ENCODE data around the gene MTHFS.
"Not testable (repeated sequence)": the region's sequence is repeated elsewhere in the genome, so short reads cannot be mapped to it uniquely, and the experiment has no call there.

The MTHFS gene

GRCh38 chr15:79915776-79916501 lies 19.1 kb upstream of the MTHFS start:
- DNase-seq (ENCODE audit: low read depth): not testable (repeated sequence)

GRCh38 chr15:79914728-79915127 lies 17.9 kb upstream of the MTHFS start:
- DNase-seq (ENCODE audit: low read depth): no peak

GRCh38 chr15:79909556-79910335 lies 12.9 kb upstream of the MTHFS start:
- not testable (repeated sequence) for DNase-seq (ENCODE audit: low read depth)

GRCh38 chr15:79904271-79904670 lies 7.5 kb upstream of the MTHFS start:
- no peak for DNase-seq (ENCODE audit: low read depth)

- DNase-seq (ENCODE audit: low read depth): no peak
Measured at GRCh38 chr15:79903626-79904025, 6.8 kb upstream of the MTHFS start.

GRCh38 chr15:79903144-79903543 lies 6.3 kb upstream of the MTHFS start:
- DNase-seq (ENCODE audit: low read depth): no peak

GRCh38 chr15:79901958-79902357 lies 5.1 kb upstream of the MTHFS start:
- no peak for DNase-seq (ENCODE audit: low read depth)

- DNase-seq (ENCODE audit: low read depth): not testable (repeated sequence)
Measured at GRCh38 chr15:79900818-79901378, 4.1 kb upstream of the MTHFS start.

- DNase-seq (ENCODE audit: low read depth): no peak
Measured at GRCh38 chr15:79900087-79900486, 3.3 kb upstream of the MTHFS start.

GRCh38 chr15:79898786-79899185 lies 2.0 kb upstream of the MTHFS start:
- not testable (repeated sequence) for DNase-seq (ENCODE audit: low read depth)

GRCh38 chr15:79898369-79898768 lies 1.6 kb upstream of the MTHFS start:
- no peak for DNase-seq (ENCODE audit: low read depth)

GRCh38 chr15:79897701-79898113 lies 893 bp upstream of the MTHFS start:
- no peak for DNase-seq (ENCODE audit: low read depth)

- no peak for DNase-seq (ENCODE audit: low read depth)
Measured at GRCh38 chr15:79897380-79897678, 515 bp upstream of the MTHFS start.

GRCh38 chr15:79896131-79896633 lies 632 bp downstream of the MTHFS start:
- DNase-seq (ENCODE audit: low read depth): no peak

GRCh38 chr15:79887054-79887930 lies 9.5 kb downstream of the MTHFS start:
- DNase-seq (ENCODE audit: low read depth): no peak

- DNase-seq (ENCODE audit: low read depth): no peak
Measured at GRCh38 chr15:79886124-79886523, 10.7 kb downstream of the MTHFS start.

GRCh38 chr15:79884204-79884596 lies 12.6 kb downstream of the MTHFS start:
- DNase-seq (ENCODE audit: low read depth): no peak

GRCh38 chr15:79883579-79884203 lies 13.1 kb downstream of the MTHFS start:
- no peak for DNase-seq (ENCODE audit: low read depth)

GRCh38 chr15:79881668-79882067 lies 15.1 kb downstream of the MTHFS start:
- no peak for DNase-seq (ENCODE audit: low read depth)

- DNase-seq (ENCODE audit: low read depth): no peak
Measured at GRCh38 chr15:79881254-79881653, 15.6 kb downstream of the MTHFS start.

- DNase-seq (ENCODE audit: low read depth): no peak
Measured at GRCh38 chr15:79878078-79878705, 18.6 kb downstream of the MTHFS start.

All from non-pigmented ciliary epithelial cell (primary cell).